Liver (tissue), 9 donors: Measurements from ENCODE around the gene KDM3B. TPM values are rescaled to one million over a fixed set of nuclear protein-coding genes. Genes with fewer than 3 reads are reported as not detected.

Source experiments
- DNase-seq: peaks from one replicate; pipeline ENCODE4 v3.0.0-alpha.2; 2017; ENCODE audit warnings: low spot score
- H3K27ac ChIP-seq, 2 donors: one replicate each; pipeline ENCODE4 v1.7.0; 2013; ENCODE audit warnings: inconsistent platforms in 2 of 2, low read length in 2 of 2, control low read depth in 1 of 2, low read depth in 1 of 2, mild to moderate bottlenecking in 1 of 2
- H3K27me3 ChIP-seq, 4 donors: one replicate each; pipeline versions ENCODE4 v1.6.1 to v1.7.0; 2013; ENCODE audit warnings: low read length in 3 of 4, inconsistent platforms in 1 of 4, mild to moderate bottlenecking in 1 of 4, moderate library complexity in 1 of 4; ENCODE audit not compliant: control insufficient read depth in 4 of 4, insufficient read depth in 4 of 4
- H3K36me3 ChIP-seq, 4 donors: one replicate each; pipeline versions ENCODE4 v1.6.1 to v1.7.0; 2013; ENCODE audit warnings: low read length in 3 of 4, mild to moderate bottlenecking in 3 of 4, low read depth in 1 of 4, moderate library complexity in 1 of 4; ENCODE audit not compliant: control insufficient read depth in 4 of 4, insufficient read depth in 3 of 4
- H3K4me1 ChIP-seq, 4 donors: one replicate each; pipeline versions ENCODE4 v1.6.1 to v1.7.0; 2013; ENCODE audit warnings: low read length in 3 of 4, mild to moderate bottlenecking in 3 of 4, moderate library complexity in 1 of 4; ENCODE audit not compliant: control insufficient read depth in 4 of 4, insufficient read depth in 4 of 4
- H3K4me3 ChIP-seq, 3 donors: one replicate each; pipeline versions ENCODE4 v1.6.1 to v1.7.0; 2013; ENCODE audit warnings: low read length in 3 of 3, control low read depth in 1 of 3, low read depth in 1 of 3, mild to moderate bottlenecking in 1 of 3
- H3K9ac ChIP-seq, 2 donors: one replicate each; pipeline ENCODE4 v1.7.0; 2013; ENCODE audit warnings: low read length in 2 of 2, mild to moderate bottlenecking in 2 of 2, moderate library complexity in 2 of 2, control low read depth in 1 of 2, low read depth in 1 of 2
- H3K9me3 ChIP-seq, 4 donors: one replicate each; pipeline versions ENCODE4 v1.6.1 to v1.7.0; 2013; ENCODE audit warnings: low read length in 3 of 4; ENCODE audit not compliant: control insufficient read depth in 4 of 4
- ATF3 ChIP-seq: IDR thresholded peaks from 2 replicates; pipeline ENCODE4 v1.6.1; 2016; ENCODE audit warnings: antibody characterized with exemption
- CTCF ChIP-seq: fragments of 150-350 bp; IDR thresholded peaks from 2 replicates; pipeline ENCODE4 v1.5.1; 2017; ENCODE audit warnings: improper control_type of control experiment, low read depth, low read length; ENCODE audit not compliant: missing input control
- EGR1 ChIP-seq, 2 donors: IDR thresholded peaks; 2 replicates each; pipeline ENCODE4 v1.6.1; 2016 to 2018; ENCODE audit warnings: antibody characterized with exemption in 2 of 2, low read depth in 2 of 2
- FOXA1 ChIP-seq: IDR thresholded peaks from 2 replicates; pipeline ENCODE4 v1.6.1; 2016; ENCODE audit warnings: antibody characterized with exemption
- FOXA2 ChIP-seq: IDR thresholded peaks from 2 replicates; pipeline ENCODE4 v1.6.1; 2016; ENCODE audit warnings: antibody characterized with exemption
- GABPA ChIP-seq, 2 donors: IDR thresholded peaks in 1 of 2; conservative IDR thresholded peaks in 1 of 2; 2 replicates each; pipeline ENCODE4 v1.6.1; 2016; ENCODE audit warnings: antibody characterized with exemption in 2 of 2, mild to moderate bottlenecking in 1 of 2, moderate library complexity in 1 of 2
- HNF4A ChIP-seq, 2 donors: conservative IDR thresholded peaks; 2 replicates each; pipeline ENCODE4 v1.6.1; 2016; ENCODE audit warnings: antibody characterized with exemption in 2 of 2, mild to moderate bottlenecking in 2 of 2
- HNF4G ChIP-seq: IDR thresholded peaks from 2 replicates; pipeline ENCODE4 v1.6.1; 2016; ENCODE audit warnings: antibody characterized with exemption
- JUND ChIP-seq, 2 donors: IDR thresholded peaks; 2 replicates each; pipeline ENCODE4 v1.6.1; 2016; ENCODE audit warnings: antibody characterized with exemption in 2 of 2
- MAX ChIP-seq: IDR thresholded peaks from 2 replicates; pipeline ENCODE4 v1.6.1; 2016; ENCODE audit warnings: antibody characterized with exemption
- NR2F2 ChIP-seq: IDR thresholded peaks from 2 replicates; pipeline ENCODE4 v1.6.1; 2016; ENCODE audit warnings: antibody characterized with exemption
- REST ChIP-seq: IDR thresholded peaks from 2 replicates; pipeline ENCODE4 v1.6.1; 2016; ENCODE audit warnings: antibody characterized with exemption, mild to moderate bottlenecking
- RXRA ChIP-seq, 2 donors: IDR thresholded peaks; 2 replicates each; pipeline ENCODE4 v1.6.1; 2017 to 2018; ENCODE audit warnings: antibody characterized with exemption in 2 of 2, mild to moderate bottlenecking in 1 of 2
- TAF1 ChIP-seq: conservative IDR thresholded peaks from 2 replicates; pipeline ENCODE4 v1.6.1; 2016; ENCODE audit warnings: antibody characterized with exemption, mild to moderate bottlenecking
- YY1 ChIP-seq: IDR thresholded peaks from 2 replicates; pipeline ENCODE4 v1.6.1; 2016; ENCODE audit warnings: antibody characterized with exemption, mild to moderate bottlenecking
- ZBTB33 ChIP-seq: IDR thresholded peaks from 2 replicates; pipeline ENCODE4 v1.6.1; 2016; ENCODE audit warnings: antibody characterized with exemption
- WGBS: extraction: QIAGEN DNeasy Blood & Tissue Kit; methylation state at CpG from one replicate; pipeline ENCODE4 v1.1.7; 2013; 5-methylcytosine and 5-hydroxymethylcytosine counted together
- polyA plus RNA-seq, 2 donors: library from polyadenylated mRNA; stranded (reverse) in 1 of 2; unstranded in 1 of 2; fragments of 200-250 nt in 1 of 2; fragments of >200 nt in 1 of 2; fragmentation: Nextera tagmentation in 1 of 2; extraction: Ambion mirVana in 1 of 2; gene quantifications; one replicate each; pipeline versions ENCODE4 v1.2.1 to v1.2.3, GENCODE V29; 2013 to 2015
- total RNA-seq, 2 donors: library from RNA; depleted of rRNA; stranded (reverse); fragments of >200 nt; gene quantifications; one replicate each; pipeline ENCODE4 v1.2.3, GENCODE V29; 2014
- donor health status: healthy.
- donor health status: healthy.
- donor health status: healthy.
- donor health status: healthy.
- donor health status: healthy.

Gene KDM3B
- total and polyA plus RNA-seq, 4 donors, result 6.8 to 39.6 (median 18.8) TPM

- 97% methylated on average over 7 of the region's 7 CpGs for WGBS
- Histone ChIP-seq H3K9ac (no peak overlapping the region), H3K9me3 (no peaks in the 10 kb centered on the region), H3K27ac (no peak overlapping the region), H3K4me1 (no peaks in the 10 kb centered on the region), H3K4me3 (no peak overlapping the region), H3K36me3 (no peaks in the 10 kb centered on the region), H3K27me3 (no peaks in the 10 kb centered on the region)
- DNase-seq, result no peak
- no peak for TF ChIP-seq HNF4G
- TF ChIP-seq FOXA1, result no peak
- TF ChIP-seq REST, result no peak
- no peak for TF ChIP-seq MAX
- no peak for TF ChIP-seq JUND (IDR thresholded peaks at IDR 0.05)
- no peak for TF ChIP-seq CTCF
- TF ChIP-seq TAF1, result no peak
Observed at GRCh38 chr5:138315751-138316278, 36.7 kb upstream of the KDM3B start.

GRCh38 chr5:138316355-138316754 lies 36.1 kb upstream of the KDM3B start:
- no peak overlapping the region for H3K27ac ChIP-seq

More at GRCh38 chr5:138316355-138316754, 36.1 kb upstream of the KDM3B start:
- Histone ChIP-seq H3K36me3 (no peaks in the 10 kb centered on the region), H3K4me1 (no peaks in the 10 kb centered on the region), H3K9me3 (no peaks in the 10 kb centered on the region), H3K27me3 (no peaks in the 10 kb centered on the region), H3K4me3 (no peak overlapping the region), H3K9ac (no peak overlapping the region)
- no peak for DNase-seq
- TF ChIP-seq RXRA (IDR thresholded peaks at IDR 0.05), result no peak
- no peak for TF ChIP-seq EGR1 (IDR thresholded peaks at IDR 0.05; ENCODE audit: low read depth in 2 of 2)
- TF ChIP-seq FOXA1, result no peak
- TF ChIP-seq HNF4A (conservative IDR thresholded peaks at IDR 0.05), result no peak
- TF ChIP-seq ZBTB33, result no peak
- no peak for TF ChIP-seq HNF4G
- no peak for TF ChIP-seq NR2F2
- no peak for TF ChIP-seq ATF3
- TF ChIP-seq JUND (IDR thresholded peaks at IDR 0.05), result no peak
- TF ChIP-seq REST, result no peak
- TF ChIP-seq YY1, result no peak
- no peak for TF ChIP-seq GABPA (IDR thresholded peaks at IDR 0.05 in 1 of 2, conservative IDR thresholded peaks at IDR 0.05 in 1 of 2)
- TF ChIP-seq FOXA2, result no peak
- no peak for TF ChIP-seq CTCF
- WGBS, result 89% methylated on average over 3 of the region's 3 CpGs
